Chondrocyte (in vitro differentiated cells): Measurements from ENCODE around the gene DPH2. TPM values are rescaled to one million over a fixed set of nuclear protein-coding genes. Genes with fewer than 3 reads are reported as not detected.

Experiments
- DNase-seq: peaks from one replicate; pipeline ENCODE4 v3.0.0; 2021; ENCODE audit warnings: mixed read lengths, low spot score
- H3K27ac Mint-ChIP-seq: one replicate; pipeline ENCODE4 v1.8.0; 2021; ENCODE audit warnings: mild to moderate bottlenecking, moderate library complexity, mixed read lengths; ENCODE audit not compliant: unreplicated experiment
- H3K27me3 Mint-ChIP-seq: 2 replicates; pipeline ENCODE4 v1.8.0; 2021; ENCODE audit warnings: low read depth, mixed read lengths
- H3K36me3 Mint-ChIP-seq: 2 replicates; pipeline ENCODE4 v1.8.0; 2021; ENCODE audit warnings: low read depth, mixed read lengths
- H3K4me1 Mint-ChIP-seq: 2 replicates; pipeline ENCODE4 v1.8.0; 2021; ENCODE audit warnings: low read depth, mild to moderate bottlenecking, mixed read lengths
- H3K4me3 Mint-ChIP-seq: one replicate; pipeline ENCODE4 v1.8.0; 2021; ENCODE audit warnings: mild to moderate bottlenecking, moderate library complexity, mixed read lengths; ENCODE audit not compliant: unreplicated experiment
- H3K9me3 Mint-ChIP-seq: 2 replicates; pipeline ENCODE4 v1.8.0; 2021; ENCODE audit warnings: low read depth, mixed read lengths
- total RNA-seq: library from RNA; stranded (reverse); gene quantifications from 3 replicates; pipeline ENCODE4 v1.2.1, GENCODE V29; 2021
- TF ChIP-seq, protein P1 (sequence below): fragments of 200-600 bp; sonication (generic); IDR thresholded peaks from 2 replicates; pipeline ENCODE4 v1.5.0; 2021; ENCODE audit warnings: antibody characterized with exemption, mild to moderate bottlenecking, moderate library complexity

DPH2 gene
- total RNA-seq, 1 donor from 2014 or later: 22.4 TPM

GRCh38 chr1:43974443-43975248, 4.8 kb downstream of the DPH2 start, which contains the start of gene ATP6V0B:
Gene ATP6V0B, plus strand, starts transcription at chr1:43974960. Its CDS starts 81 bp downstream, at chr1:43975041.
- H3K27me3 Mint-ChIP-seq: no peaks in the 10 kb centered on the region

GRCh38 chr1:43975249-43975961, 5.6 kb downstream of the DPH2 start:
- DNase-seq: peak; percentile 77
- Mint-ChIP-seq H3K9me3 (no peaks in the 10 kb centered on the region), H3K36me3 (peaks cover 17% of the 10 kb centered on the region), H3K4me3 (peak overlapping the region; percentile 92), H3K4me1 (peaks cover 54% of the 10 kb centered on the region), H3K27ac (peak overlapping the region; percentile 80), H3K27me3 (no peaks in the 10 kb centered on the region)
- TF ChIP-seq, protein P1, sequence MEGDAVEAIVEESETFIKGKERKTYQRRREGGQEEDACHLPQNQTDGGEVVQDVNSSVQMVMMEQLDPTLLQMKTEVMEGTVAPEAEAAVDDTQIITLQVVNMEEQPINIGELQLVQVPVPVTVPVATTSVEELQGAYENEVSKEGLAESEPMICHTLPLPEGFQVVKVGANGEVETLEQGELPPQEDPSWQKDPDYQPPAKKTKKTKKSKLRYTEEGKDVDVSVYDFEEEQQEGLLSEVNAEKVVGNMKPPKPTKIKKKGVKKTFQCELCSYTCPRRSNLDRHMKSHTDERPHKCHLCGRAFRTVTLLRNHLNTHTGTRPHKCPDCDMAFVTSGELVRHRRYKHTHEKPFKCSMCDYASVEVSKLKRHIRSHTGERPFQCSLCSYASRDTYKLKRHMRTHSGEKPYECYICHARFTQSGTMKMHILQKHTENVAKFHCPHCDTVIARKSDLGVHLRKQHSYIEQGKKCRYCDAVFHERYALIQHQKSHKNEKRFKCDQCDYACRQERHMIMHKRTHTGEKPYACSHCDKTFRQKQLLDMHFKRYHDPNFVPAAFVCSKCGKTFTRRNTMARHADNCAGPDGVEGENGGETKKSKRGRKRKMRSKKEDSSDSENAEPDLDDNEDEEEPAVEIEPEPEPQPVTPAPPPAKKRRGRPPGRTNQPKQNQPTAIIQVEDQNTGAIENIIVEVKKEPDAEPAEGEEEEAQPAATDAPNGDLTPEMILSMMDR: no peak

More at GRCh38 chr1:43974443-43975248, 4.8 kb downstream of the DPH2 start, which contains the start of gene ATP6V0B:
- TF ChIP-seq, protein P1: peak; percentile 44
- H3K9me3 Mint-ChIP-seq: no peaks in the 10 kb centered on the region
- peak within 1 kb of the TSS; percentile 92 for H3K4me3 Mint-ChIP-seq
- peaks cover 18% of the 10 kb centered on the region for H3K36me3 Mint-ChIP-seq
- peaks cover 53% of the 10 kb centered on the region for H3K4me1 Mint-ChIP-seq
- DNase-seq: peak; percentile 99
- peak within 1 kb of the TSS; percentile 96 for H3K27ac Mint-ChIP-seq

- Mint-ChIP-seq H3K4me1 (peaks cover 52% of the 10 kb centered on the region), H3K27me3 (no peaks in the 10 kb centered on the region), H3K9me3 (no peaks in the 10 kb centered on the region), H3K36me3 (peaks cover 20% of the 10 kb centered on the region), H3K27ac (peak overlapping the region; percentile 80), H3K4me3 (peak overlapping the region; percentile 92)
- DNase-seq: peak; percentile 64
- TF ChIP-seq, protein P1: no peak
These were observed 6.2 kb downstream of the DPH2 start for GRCh38 chr1:43976045-43976444.

- TF ChIP-seq, protein P1: no peak
- Mint-ChIP-seq H3K27ac (peak overlapping the region; percentile 27), H3K4me3 (peak overlapping the region; percentile 39), H3K27me3 (no peaks in the 10 kb centered on the region), H3K36me3 (peaks cover 20% of the 10 kb centered on the region), H3K9me3 (no peaks in the 10 kb centered on the region), H3K4me1 (peaks cover 52% of the 10 kb centered on the region)
- DNase-seq: no peak
These were observed 7.1 kb downstream of the DPH2 start for GRCh38 chr1:43976890-43977289.
